OCI-LY7 (cell line): ENCODE data around the gene USH1C. TPM values are rescaled to one million over a fixed set of nuclear protein-coding genes. Genes with fewer than 3 reads are reported as not detected.

Experiments used
- BruUV-seq: library from RNA; stranded (reverse); fragments of 400-500 nt; replicated peaks from 2 replicates; lab custom pipeline; 2021; lab: Mats Ljungman, UMichigan
- CTCF ChIA-PET: fragments of 300-600 bp; sonication (Branson Sonifier 250); formaldehyde crosslinking; loops from one replicate; lab custom pipeline; 2022; ENCODE audit warnings: antibody characterized with exemption; ENCODE audit not compliant: unreplicated experiment; lab: Charles Lee
- POLR2A ChIA-PET: fragments of 300-600 bp; sonication (Branson Sonifier 250); formaldehyde crosslinking; loops from one replicate; lab custom pipeline; 2022; ENCODE audit warnings: antibody characterized with exemption; lab: Charles Lee
- DNase-seq: peaks from one replicate; pipeline ENCODE4 v3.0.0-alpha.2; 2015; ENCODE audit warnings: low spot score
- H2AFZ ChIP-seq: fragments of 200-600 bp; sonication (generic), shearing (Covaris generic); 2 replicates; pipeline ENCODE4 v1.6.1; 2014; ENCODE audit warnings: mild to moderate bottlenecking, antibody characterized with exemption, low read length, moderate library complexity
- H3K27ac ChIP-seq: fragments of 200-600 bp; sonication (generic); 2 replicates; pipeline ENCODE4 v1.5.1; 2014; ENCODE audit warnings: mixed run types, low read depth, mild to moderate bottlenecking, moderate library complexity, low read length, inconsistent platforms; ENCODE audit not compliant: poor library complexity, severe bottlenecking
- H3K36me3 ChIP-seq: fragments of 200-600 bp; sonication (generic); 2 replicates; pipeline ENCODE4 v1.6.1; 2014; ENCODE audit warnings: mild to moderate bottlenecking, antibody characterized with exemption, low read length, moderate library complexity, mixed read lengths; ENCODE audit not compliant: insufficient read depth
- H3K4me1 ChIP-seq: fragments of 200-600 bp; sonication (generic); 2 replicates; pipeline ENCODE4 v1.5.1; 2014; ENCODE audit warnings: mild to moderate bottlenecking, low read length; ENCODE audit not compliant: insufficient read depth, poor library complexity, severe bottlenecking
- H3K4me2 ChIP-seq: fragments of 200-600 bp; sonication (generic); 2 replicates; pipeline ENCODE4 v1.6.1; 2014; ENCODE audit warnings: mild to moderate bottlenecking, low read length
- H3K4me3 ChIP-seq: fragments of 200-600 bp; sonication (generic); 2 replicates; pipeline ENCODE4 v1.5.1; 2014; ENCODE audit warnings: mild to moderate bottlenecking, low read depth, low read length; ENCODE audit not compliant: poor library complexity, severe bottlenecking
- H3K79me2 ChIP-seq: fragments of 200-600 bp; sonication (generic); 2 replicates; pipeline ENCODE4 v1.6.1; 2016; ENCODE audit warnings: low read depth, mild to moderate bottlenecking, low read length, moderate library complexity, mixed read lengths; ENCODE audit not compliant: insufficient read depth
- H3K9me2 ChIP-seq: fragments of 200-600 bp; sonication (generic); 2 replicates; pipeline ENCODE4 v1.6.1; 2016; ENCODE audit warnings: mild to moderate bottlenecking, low read length, mixed read lengths; ENCODE audit not compliant: insufficient read depth
- H3K9me3 ChIP-seq: fragments of 200-600 bp; sonication (generic); 2 replicates; pipeline ENCODE4 v1.6.1; 2014; ENCODE audit warnings: mild to moderate bottlenecking, mixed run types, low read length, mixed read lengths
- H4K20me1 ChIP-seq: fragments of 200-600 bp; sonication (generic); 2 replicates; pipeline ENCODE4 v1.6.1; 2014; ENCODE audit warnings: mild to moderate bottlenecking, antibody characterized with exemption, low read length, moderate library complexity, mixed read lengths; ENCODE audit not compliant: insufficient read depth
- CTCF ChIP-seq: fragments of 200-600 bp; sonication (generic); conservative IDR thresholded peaks from 2 replicates; pipeline ENCODE4 v1.5.1; 2014; ENCODE audit warnings: mild to moderate bottlenecking, antibody characterized with exemption, low read length, moderate library complexity, mixed read lengths
- EZH2phosphoT487 ChIP-seq: fragments of 200-600 bp; sonication (generic); IDR thresholded peaks from 2 replicates; pipeline ENCODE4 v1.6.1; 2018; ENCODE audit warnings: low read depth, borderline replicate concordance, mild to moderate bottlenecking, mixed run types, antibody characterized with exemption, low read length, moderate library complexity, mixed read lengths
- intact Hi-C: fragments of 100-400 bp; cut with micrococcal nuclease; formaldehyde crosslinking; loops from one replicate; pipeline ENCODE4 v1.10.0; 2022; ENCODE audit not compliant: unreplicated experiment
- total RNA-seq, 2 experiments: library from RNA; depleted of rRNA in 1 of 2; stranded (reverse); fragments of >200 nt in 1 of 2; shearing (Covaris generic) in 1 of 2; gene quantifications; 2 replicates each; pipeline ENCODE4 v1.2.3, GENCODE V29; 2014 to 2022

USH1C gene
- total RNA-seq, 2 experiments from 2014 or later, result not detected

- H3K9me3 ChIP-seq, result no peaks in the 10 kb centered on the region
- no peaks in the 10 kb centered on the region for H3K79me2 ChIP-seq
- BruUV-seq, result no TSS peak
- no peak overlapping the region for H3K27ac ChIP-seq
- no peak overlapping the region for H3K4me3 ChIP-seq
- intact Hi-C loops, result no loop called here
- H4K20me1 ChIP-seq, result no peaks in the 10 kb centered on the region
- TF ChIP-seq EZH2phosphoT487, result no peak
- ChIA-PET POLR2A (no interaction called here), CTCF (no interaction called here)
- H2AFZ ChIP-seq, result no peak overlapping the region
- no peak for DNase-seq
- no peaks in the 10 kb centered on the region for H3K4me1 ChIP-seq
- H3K36me3 ChIP-seq, result no peaks in the 10 kb centered on the region
- H3K9me2 ChIP-seq, result no peaks in the 10 kb centered on the region
- no peak overlapping the region for H3K4me2 ChIP-seq
Measured at GRCh38 chr11:17588166-17588565, 44.0 kb upstream of the USH1C start.

- Histone ChIP-seq H3K79me2 (no peaks in the 10 kb centered on the region), H3K27ac (no peak overlapping the region), H3K4me1 (no peaks in the 10 kb centered on the region), H3K9me3 (no peaks in the 10 kb centered on the region), H3K4me2 (no peak overlapping the region), H3K9me2 (no peaks in the 10 kb centered on the region), H4K20me1 (no peaks in the 10 kb centered on the region), H3K36me3 (no peaks in the 10 kb centered on the region), H2AFZ (no peak overlapping the region), H3K4me3 (no peak overlapping the region)
- CTCF ChIA-PET, result no interaction called here
- POLR2A ChIA-PET, result no interaction called here
- no peak for TF ChIP-seq EZH2phosphoT487
- TF ChIP-seq CTCF, result no peak
- DNase-seq, result no peak
- intact Hi-C loops, result no loop called here
- BruUV-seq, result no TSS peak
Measured at GRCh38 chr11:17585911-17586695, 41.9 kb upstream of the USH1C start.

GRCh38 chr11:17581732-17582053 is 37.5 kb upstream of the USH1C start:
- H2AFZ ChIP-seq, result no peak overlapping the region
- no peak overlapping the region for H3K4me2 ChIP-seq
- no peak overlapping the region for H3K27ac ChIP-seq
- CTCF ChIA-PET, result interaction anchor here (0.5 kb wide), 1 partner anchor 197 kb away, joined by 3 read pairs; no protein-coding TSS in a partner anchor
- no peaks in the 10 kb centered on the region for H3K36me3 ChIP-seq
- H3K9me2 ChIP-seq, result no peaks in the 10 kb centered on the region
- no peaks in the 10 kb centered on the region for H4K20me1 ChIP-seq
- DNase-seq, result no peak
- POLR2A ChIA-PET, result no interaction called here
- no peaks in the 10 kb centered on the region for H3K9me3 ChIP-seq
- no peaks in the 10 kb centered on the region for H3K4me1 ChIP-seq
- intact Hi-C loops, result no loop called here
- H3K4me3 ChIP-seq, result no peak overlapping the region
- no peak for TF ChIP-seq EZH2phosphoT487
- TF ChIP-seq CTCF, result no peak
- BruUV-seq, result no TSS peak
- H3K79me2 ChIP-seq, result no peaks in the 10 kb centered on the region
